Activated gamma-delta T cell treated with Interleukin-2 at 50 U/mL for 16 hours (primary cell): ENCODE measurements around the gene IFI16.
"Not testable (repeated sequence)": the region's sequence is repeated elsewhere in the genome, so short reads cannot be mapped to it uniquely, and the experiment has no call there.

ENCODE experiments used
- DNase-seq: peaks from one replicate; pipeline ENCODE4 v3.0.0-alpha.2; 2020

IFI16 gene

DNA sequence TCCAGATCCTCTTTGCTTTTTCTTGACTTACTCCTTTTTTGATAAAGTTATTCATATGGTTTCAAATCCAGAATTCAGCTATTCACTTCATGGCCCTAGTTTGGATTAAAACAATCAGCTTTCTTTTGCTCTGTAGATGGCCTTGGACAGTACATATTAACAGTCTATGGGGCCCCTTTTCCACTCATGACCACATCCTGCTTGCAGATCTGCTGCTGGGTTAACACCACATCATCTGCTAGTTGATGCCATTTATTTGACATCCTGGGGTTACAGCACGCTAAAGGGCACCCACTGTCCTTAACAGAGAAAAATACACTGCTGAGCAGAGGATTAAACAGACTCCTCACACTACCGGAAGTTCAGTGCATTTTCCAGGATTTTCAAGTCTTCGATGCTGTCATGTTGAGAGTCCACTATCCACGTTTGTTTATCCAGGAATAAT lies 941 bp upstream of the IFI16 start:
- peak; percentile 64 for DNase-seq

DNA sequence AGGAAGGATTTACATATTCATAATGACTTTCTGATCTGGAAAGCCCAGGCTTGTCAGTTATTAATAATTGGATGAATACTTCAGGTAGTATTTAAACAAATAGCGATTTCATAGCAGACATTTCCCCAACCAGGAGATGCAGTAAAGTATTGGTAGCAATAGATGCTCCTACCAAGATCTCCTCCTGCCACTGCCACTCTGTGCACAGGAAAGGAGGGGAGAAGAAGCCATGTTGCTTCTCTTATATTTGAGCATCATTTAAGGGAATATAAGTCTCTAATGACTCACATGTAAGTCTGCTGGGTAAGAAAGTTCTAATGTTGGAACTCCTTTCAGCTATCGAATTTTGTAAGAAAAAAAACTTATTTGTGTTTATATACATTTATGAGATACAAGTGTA lies 420 bp upstream of the IFI16 start:
- DNase-seq, result no peak

DNA sequence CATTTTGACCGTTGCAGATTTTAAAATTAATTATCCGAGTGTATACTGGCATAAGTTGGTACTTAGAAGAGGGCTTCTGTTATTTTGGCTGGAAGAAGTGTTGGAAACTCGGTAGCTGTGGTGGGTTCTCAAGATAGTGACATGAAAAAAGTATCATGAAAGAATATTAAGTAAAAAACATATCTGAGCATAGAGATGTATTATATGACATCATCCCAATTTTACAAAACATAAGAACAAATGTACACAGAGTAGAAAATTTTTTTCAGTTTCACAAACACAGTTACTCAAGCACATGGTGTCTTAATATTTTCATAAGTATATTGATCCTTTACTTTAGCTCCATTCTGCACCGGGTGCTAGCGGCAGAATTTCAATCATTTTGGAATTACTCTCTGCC lies 684 bp downstream of the IFI16 start:
- no peak for DNase-seq

DNA sequence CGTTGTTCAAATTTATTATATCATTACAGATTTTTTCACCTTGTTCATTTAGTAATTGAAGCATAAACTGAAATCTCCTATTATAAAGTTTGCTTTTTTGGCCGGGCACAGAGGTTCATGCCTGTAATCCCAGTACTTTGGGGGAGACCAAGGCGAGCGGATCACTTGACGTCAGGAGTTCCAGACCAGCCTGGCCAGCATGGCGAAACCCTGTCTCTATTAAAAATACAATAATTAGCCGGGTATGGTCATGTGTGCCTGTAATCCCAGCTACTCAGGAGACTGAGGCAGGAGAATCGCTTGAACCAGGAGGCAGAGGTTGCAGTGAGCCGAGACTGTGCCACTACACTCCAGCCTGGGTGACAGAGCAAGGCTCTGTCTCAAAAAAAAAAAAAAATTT lies 1.3 kb downstream of the IFI16 start:
- not testable (repeated sequence) for DNase-seq

DNA sequence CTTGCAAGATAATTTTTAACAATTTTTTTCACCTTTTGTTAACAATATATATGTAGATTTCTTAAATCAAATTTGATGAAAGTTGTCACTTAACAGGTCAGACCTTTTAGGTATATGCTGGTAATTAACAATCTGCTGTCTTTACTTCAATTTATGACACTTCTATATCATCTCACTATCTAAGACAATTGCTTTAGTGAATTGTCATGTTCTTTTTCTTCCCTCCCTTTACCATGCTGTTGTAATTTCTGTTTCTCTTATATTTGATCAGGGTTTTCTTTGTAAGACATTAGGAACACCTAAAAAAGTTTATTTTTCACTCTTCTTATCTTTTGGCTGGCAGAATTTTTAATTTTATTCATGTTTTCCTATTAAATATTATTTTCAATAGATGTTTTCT lies 2.0 kb downstream of the IFI16 start:
- DNase-seq, result no peak

DNA sequence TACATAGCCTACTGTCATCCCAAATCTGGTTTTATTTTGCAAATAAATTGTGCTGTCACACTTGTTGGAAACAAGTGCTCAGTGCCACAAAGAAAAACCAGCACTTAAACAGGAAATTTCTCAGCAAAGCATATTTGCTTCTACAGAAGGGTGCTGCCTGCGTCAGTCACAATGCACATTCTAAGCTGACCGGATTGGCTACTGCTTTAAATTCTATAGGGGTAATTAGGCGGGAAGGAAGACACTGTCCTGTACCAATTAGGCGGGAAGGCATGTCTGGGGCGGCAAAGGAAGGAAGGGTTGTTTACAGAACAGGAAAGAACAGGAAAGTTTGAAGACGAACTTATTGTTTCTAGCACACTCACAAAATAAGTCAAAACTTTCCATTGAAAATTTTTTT lies 2.8 kb downstream of the IFI16 start:
- peak; percentile 15 for DNase-seq

DNA sequence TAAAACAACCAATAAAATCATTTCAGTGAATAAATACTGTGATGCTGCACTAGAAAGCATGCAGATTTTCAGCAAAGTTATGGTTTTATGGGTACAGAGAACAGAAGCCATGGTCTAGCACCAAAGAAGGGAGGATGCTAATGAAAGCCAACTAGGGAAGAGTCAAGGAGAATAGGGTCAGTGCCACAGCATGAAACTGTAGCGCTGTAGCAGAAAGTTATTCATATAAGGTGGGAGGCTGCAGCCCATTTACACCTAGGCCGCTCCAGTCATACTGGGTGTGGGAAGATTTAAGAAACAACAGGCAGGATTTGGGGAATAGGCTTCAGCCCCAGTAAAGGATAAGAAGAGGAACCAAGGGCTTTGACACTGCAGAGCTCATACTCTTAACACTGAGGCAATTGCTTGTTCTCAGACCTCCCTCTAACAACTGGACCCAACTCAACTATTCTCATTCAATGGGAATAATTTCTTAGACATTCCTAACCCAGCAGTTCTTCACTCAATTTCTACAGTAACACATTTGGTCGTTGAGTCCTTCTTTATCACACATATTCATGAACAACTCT lies 4.4 kb downstream of the IFI16 start:
- no peak for DNase-seq

DNA sequence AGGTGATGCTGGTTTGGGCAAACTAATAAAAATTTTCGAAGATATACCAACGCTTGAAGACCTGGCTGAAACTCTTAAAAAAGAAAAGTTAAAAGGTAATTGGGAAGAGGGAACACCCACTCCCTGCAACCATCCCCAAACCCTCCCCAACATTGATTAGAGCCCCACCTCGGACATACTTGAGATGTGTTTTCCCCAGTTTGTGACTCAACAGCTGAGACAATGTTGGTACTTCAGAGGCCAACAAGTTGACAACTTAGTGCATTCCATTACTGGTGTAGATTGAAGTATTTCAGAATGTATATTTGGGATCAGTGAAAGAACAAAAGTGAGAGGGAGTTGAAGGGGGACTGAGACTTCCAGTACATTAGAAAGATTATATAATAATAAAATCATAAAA lies 5.1 kb downstream of the IFI16 start:
- no peak for DNase-seq

DNA sequence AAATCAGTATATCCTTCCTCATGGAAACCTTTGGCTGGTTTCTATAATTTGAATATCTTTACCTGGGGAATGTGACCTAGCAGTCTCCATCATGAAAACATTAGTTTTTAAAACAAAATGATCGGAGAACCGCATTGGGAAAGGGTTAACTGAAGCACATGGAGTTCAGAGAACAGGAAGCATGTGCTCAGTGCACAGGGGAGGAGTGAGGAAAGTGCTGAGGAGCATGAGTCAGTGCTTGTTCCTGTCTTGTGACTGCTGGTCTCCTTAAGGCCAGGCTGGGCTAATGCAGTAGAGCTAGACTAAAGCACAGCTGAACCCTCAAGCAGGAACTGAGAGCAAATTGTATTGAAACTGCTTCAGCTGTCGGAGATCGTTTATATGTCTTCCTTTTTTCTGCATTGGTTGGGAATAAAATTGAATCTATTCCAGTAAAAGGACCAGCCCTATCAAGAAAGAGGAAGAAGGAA lies 5.8 kb downstream of the IFI16 start:
- peak; percentile 64 for DNase-seq

DNA sequence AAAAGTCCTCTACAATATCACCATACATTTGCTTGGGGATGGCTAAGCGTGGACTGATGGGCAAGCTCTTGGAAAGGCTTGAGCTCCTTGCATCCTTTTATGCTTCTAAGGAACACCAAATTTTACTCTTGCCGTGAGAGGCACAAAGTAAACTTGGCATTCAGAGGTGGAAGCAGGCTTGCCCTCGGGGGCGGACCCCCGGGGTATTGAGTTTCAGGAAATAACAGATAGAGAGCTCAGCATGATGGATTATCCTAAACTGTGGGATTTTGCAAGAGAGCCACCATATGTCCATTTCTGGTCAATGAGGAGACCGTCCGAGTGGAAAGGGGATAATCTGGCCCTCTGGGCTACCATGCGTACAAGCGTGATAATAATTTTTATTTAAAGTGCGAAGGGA lies 14.0 kb downstream of the IFI16 start:
- DNase-seq, result no peak

DNA sequence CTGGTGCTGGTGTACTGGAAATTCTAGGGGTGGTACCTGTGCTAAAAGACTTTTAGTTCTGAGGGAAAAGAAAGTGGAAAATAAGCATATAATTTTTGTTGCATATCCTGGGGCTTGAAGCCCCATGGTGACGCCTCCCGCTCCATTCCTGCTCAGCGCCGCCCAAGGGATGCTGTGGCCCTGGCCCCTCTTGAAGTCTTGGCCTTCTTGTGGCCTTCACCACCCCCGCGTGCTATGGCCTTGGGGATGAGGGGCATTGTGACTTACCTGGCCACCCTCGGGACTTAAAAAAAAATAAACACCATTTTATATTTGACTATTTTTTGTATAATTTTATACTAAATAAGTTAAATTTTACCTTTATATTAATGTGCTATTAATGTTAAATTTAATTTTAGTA lies 15.3 kb downstream of the IFI16 start:
- DNase-seq, result no peak

DNA sequence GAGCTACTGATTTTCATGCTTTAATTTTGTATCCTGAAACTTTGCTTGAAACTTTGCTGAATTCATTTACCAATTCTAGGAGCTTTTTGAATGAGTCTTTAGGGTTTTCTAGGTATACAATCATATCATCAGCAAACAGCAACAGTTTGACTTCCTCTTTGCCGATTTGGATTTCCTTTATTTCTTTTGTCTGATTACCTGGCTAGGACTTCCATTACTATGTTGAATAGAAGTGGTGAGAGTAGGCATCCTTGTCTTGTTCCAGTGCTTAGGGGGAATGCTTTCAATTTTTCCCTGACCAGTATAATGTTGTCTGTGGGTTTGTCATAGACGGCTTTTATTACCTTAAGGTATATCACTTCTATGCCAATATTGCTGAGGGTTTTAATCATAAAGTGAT lies 17.1 kb downstream of the IFI16 start:
- not testable (repeated sequence) for DNase-seq

DNA sequence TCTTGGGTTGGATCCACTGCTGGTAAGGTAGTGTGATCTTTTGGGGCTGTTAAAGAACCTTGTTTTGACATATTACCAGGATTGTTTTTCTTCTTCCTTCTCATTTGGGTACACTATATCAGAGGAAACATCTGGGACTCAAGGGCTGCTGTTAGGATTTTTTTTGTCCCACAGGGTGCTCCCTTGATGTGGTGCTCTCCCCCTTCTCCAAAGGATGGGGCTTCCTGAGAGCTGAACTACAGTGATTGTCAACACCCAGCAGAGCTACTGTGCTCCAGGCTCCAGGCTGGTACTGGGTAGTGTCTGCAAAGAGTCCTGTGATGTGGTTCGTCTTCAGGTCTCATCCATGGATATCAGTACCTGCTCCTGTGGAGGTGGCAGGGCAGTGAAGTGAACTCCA lies 20.6 kb downstream of the IFI16 start:
- DNase-seq, result no peak

DNA sequence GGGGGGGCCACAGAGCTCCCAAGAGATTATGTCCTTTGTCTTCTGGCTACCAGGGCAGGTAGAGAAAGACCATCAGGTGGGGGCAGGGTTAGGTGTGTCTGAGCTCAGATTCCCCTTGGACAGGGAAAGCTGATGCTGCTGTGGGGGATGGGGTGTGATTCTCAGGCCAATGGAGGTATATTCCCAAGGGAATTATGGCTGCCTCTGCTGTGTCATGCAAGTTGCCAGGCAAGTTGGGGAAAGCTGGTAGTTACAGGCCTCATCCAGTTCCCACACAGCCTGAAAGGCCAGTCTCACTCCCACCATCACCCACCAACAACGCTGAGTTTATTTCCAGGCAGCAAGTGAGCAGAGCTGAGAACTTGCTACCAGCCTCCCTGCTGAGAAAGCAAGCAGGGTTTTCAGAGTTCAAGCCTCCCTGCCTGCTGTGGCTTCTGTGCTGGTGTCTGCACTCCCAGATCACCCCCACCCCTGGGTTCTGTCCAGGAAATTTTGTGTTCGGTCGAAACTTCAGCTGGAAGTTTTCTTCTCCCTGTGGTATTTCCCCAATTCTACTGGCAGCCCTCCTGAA lies 21.3 kb downstream of the IFI16 start:
- no peak for DNase-seq

DNA sequence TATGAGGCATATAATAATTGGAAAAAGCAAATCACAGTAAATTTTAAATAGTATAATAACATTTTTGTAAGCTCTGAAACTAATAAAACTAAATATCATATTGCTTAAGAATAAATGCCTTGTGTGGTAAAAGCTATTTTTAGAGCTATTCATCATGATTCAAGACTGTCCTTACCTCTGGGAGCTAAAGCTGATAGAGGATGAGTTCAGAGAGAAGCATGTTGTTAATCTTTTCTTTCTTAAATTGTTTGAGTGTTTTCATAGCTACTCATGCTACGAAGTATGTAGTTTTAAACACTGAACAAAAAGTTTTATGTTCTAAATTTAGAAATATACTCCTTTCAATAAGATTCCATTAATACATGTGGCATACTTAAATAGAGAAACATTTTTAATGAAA lies 30.5 kb downstream of the IFI16 start:
- no peak for DNase-seq

DNA sequence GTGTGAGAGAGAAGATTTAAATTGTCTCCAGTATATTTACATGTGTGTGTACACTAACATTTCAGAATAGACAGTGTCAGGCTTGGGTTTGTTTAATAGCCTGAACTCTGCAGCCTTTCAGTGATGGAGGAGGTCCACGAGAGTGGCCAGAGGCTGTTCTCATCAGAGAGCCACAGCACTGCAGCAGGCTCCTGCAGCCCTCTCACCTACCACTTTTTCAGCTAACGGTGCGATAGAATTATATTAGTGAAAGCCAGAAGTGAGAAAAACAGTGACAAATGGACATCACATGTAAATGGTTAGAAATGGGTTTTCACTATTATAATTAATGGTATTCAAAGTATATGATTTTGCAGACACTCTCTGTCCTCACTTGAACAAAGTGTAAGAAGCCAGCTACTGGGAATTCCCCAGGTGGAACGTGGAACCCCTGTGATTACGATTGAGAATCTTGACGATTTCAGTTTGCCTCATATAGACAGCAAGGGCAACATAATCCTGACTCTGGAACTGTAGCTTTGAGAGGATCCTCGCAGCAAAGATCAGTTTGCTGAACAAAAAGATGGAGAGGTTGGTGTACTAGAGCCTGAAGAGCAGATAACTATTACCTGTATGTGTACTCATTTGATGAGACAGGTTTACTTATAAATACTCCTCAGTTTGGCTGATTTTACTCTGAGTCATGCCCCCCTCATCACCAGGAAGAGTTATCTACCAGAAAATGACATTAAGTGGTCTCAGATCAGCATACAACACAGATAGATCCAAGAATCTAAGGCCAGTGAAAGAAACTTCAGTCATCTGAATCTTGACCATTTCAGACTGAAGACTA lies 31.4 kb downstream of the IFI16 start:
- DNase-seq, result no peak

DNA sequence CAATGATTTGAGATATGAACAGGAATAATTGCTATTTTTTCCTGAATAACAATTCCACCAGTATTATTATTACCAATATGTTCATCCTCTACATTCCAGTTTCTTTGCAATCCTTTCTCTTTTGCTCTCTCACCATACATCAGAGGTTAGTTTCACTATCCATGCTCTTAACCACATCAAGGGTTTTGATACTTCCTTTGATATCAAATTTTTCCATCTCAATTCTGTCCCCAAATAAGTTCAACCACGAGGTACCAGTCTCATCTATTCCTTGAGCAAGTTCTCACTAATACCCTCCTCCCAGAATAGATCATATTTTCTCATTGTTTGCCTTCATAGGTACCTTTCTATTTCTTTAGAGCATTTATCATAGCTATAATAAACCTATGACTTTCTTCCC lies 36.8 kb downstream of the IFI16 start:
- DNase-seq, result not testable (repeated sequence)

DNA sequence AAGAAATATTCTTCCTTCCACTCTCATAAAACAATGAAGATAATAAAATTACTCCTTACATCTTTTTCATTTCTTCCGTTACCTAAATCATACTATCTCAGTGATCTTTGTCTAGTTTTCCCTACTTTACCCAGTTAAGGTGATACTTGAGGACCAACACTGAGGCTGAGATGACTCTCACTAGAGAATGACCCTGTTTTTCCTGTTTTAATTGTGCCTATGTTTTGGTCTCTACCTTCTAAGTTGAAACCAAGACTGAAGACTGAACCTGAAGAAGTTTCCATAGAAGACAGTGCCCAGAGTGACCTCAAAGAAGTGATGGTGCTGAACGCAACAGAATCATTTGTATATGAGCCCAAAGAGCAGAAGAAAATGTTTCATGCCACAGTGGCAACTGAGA lies 41.7 kb downstream of the IFI16 start:
- DNase-seq, result no peak

DNA sequence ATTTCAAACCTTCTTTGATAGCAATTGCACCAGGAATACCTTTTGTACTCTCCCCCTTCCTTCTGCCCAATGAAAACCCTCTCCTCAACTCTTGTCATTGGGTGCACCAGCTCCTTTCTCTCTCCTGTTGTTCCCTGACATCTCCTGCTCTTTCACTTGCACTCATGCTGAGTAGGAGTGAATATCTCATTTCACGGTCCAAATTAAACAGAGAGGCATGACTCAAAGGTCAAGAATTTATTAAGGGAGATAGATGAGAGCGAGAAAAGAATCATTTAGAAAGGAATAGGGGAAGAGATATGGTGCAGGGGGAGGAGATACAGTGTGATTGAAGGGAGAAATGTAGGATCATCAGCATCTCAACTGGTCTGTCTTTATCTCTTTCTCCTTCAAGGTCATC lies 44.7 kb downstream of the IFI16 start:
- no peak for DNase-seq

DNA sequence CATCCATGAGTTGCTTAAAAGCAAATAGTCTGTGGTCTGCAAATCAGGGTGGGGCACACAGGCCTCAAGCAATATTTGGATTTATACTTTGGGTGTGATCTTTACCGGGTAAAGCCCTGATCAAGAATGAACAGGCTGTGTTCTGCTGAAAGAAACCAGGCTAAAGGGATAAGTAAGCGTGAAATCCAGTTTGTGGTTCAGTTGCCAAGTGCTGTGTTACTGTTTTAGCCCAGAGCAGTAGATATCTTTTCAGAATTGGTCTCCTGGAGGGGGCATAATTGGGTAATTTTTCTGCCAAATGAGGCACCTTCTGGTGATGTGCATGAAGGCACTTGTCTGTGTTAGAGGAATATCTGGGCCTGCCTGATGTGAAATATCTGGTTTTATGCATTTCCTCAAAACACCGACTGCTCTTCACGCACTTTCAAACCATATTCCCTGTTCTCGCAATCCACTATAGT lies 45.5 kb downstream of the IFI16 start:
- DNase-seq, result no peak

DNA sequence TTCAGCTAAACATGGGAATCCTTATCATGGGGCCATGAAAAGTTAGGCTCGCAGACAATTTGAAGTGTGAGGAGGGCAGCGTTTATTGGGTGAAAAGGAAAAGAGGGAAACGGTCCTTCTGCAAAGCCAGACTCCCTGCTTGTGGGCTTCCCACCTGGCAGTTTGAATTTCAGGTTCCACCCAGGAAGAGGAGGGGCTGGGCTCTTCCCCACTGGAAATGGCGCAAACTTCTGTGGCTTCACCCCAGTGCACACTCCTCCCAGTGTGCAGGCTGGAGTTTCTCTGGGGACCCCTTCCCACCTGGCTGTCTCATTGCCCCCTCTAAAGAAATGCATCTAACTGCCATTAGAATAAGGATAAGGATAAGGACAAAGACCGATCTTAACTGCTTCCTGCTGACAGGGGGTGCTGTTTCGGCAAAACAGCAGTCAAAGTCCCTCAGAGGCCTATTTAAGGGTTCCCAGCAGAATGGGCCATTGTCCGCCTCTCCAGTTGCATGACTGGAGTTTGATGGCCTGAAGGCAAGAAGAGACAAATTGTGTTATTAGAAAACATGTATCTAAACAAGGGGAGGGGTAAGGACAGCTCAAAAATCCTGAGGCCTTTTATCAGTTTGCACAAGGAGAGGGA lies 46.5 kb downstream of the IFI16 start:
- DNase-seq, result no peak

DNA sequence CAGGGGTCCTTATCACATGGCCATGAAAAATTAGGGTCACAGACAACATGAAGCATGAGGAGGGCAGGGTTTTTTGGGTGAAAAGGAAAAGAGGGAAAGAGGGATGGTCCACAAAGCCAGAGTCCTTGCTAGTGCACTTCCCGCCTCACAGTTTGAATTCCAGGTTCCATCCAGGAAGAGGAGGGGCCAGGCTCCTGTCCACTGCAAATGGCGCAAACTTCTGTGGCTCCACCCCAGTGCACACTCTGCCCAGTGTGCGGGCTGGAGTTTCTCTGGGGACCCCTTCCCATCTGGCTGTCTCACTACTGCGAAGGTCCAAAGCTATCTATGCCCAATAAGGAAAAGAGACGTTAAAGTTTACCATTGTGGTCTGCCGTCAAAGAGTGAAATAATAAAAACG lies 49.0 kb downstream of the IFI16 start:
- no peak for DNase-seq

DNA sequence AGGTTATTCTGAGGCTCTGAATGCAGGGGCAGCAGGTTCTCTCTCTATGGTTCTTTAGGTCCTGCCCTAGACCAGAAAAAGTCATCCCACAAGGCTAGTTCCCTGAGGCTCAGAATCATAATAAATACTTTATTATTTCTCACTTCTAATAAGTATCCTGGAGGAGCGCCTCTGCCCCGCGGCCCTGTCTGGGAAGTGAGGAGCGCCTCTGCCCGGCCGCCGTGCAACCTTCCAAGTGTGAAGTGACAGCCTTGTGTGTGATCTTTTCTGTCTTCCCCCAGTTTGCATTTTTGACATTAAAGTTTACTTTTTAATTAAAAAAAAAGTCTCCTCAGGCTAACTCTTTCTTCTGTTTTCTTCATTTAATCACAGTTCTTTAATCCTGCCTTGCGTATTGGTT lies 55.4 kb downstream of the IFI16 start:
- no peak for DNase-seq

DNA sequence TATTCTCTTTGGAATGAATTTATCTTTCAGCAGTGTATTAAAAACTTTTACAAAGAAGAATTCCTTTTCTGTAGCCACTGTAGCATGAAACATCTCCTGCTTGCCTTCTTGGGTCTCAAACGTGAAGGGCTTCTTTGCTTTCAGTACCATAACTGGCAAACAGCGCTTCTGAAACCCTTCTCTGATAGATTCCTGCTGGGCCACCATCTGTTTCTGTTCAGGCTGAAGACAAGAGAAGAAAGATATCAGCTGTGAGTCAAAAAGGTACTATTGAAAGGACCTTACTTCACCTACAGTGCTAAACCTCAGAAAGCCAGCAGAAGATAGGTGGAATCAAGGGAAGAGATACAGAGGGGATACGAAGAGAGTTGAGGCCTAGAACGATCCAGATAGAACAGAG lies 56.4 kb downstream of the IFI16 start:
- DNase-seq, result no peak
